GM18519 (cell line): ENCODE data around the gene ACTL6B.

Experiments used
- ATAC-seq: cut with Tn5 transposase; IDR thresholded peaks from one replicate; pipeline ENCODE4 v1.9.1; 2021; ENCODE audit warnings: mild to moderate bottlenecking, moderate library complexity; ENCODE audit not compliant: unreplicated experiment, low FRiP score

The ACTL6B gene

GRCh38 chr7:100684534-100685042 lies 28.3 kb upstream of the ACTL6B start:
- no peak for ATAC-seq

- no peak for ATAC-seq
Measured at GRCh38 chr7:100683659-100684533, 27.6 kb upstream of the ACTL6B start.

- ATAC-seq = no peak
Measured at GRCh38 chr7:100682991-100683658, 26.9 kb upstream of the ACTL6B start.

- ATAC-seq = no peak
Measured at GRCh38 chr7:100682228-100682741, 26.0 kb upstream of the ACTL6B start.

GRCh38 chr7:100681491-100682227 lies 25.4 kb upstream of the ACTL6B start:
- ATAC-seq = no peak

GRCh38 chr7:100680576-100681271 lies 24.5 kb upstream of the ACTL6B start:
- no peak for ATAC-seq

GRCh38 chr7:100679927-100680575 lies 23.8 kb upstream of the ACTL6B start:
- no peak for ATAC-seq

- ATAC-seq = no peak
Measured at GRCh38 chr7:100679129-100679926, 23.1 kb upstream of the ACTL6B start.

GRCh38 chr7:100678291-100678984 lies 22.2 kb upstream of the ACTL6B start:
- ATAC-seq = no peak

GRCh38 chr7:100677308-100678267 lies 21.3 kb upstream of the ACTL6B start:
- ATAC-seq = no peak

GRCh38 chr7:100676501-100677306 lies 20.5 kb upstream of the ACTL6B start:
- ATAC-seq = no peak

- no peak for ATAC-seq
Measured at GRCh38 chr7:100675581-100676350, 19.5 kb upstream of the ACTL6B start.

GRCh38 chr7:100675105-100675451 lies 18.8 kb upstream of the ACTL6B start:
- ATAC-seq = no peak

- ATAC-seq = no peak
Measured at GRCh38 chr7:100674411-100675104, 18.3 kb upstream of the ACTL6B start.

GRCh38 chr7:100673942-100674410 lies 17.7 kb upstream of the ACTL6B start:
- no peak for ATAC-seq
